Inflammatory macrophage (primary cell): ENCODE measurements around the gene SCN9A.
"Not testable (repeated sequence)": the region's sequence is repeated elsewhere in the genome, so short reads cannot be mapped to it uniquely, and the experiment has no call there.

Source experiments
- DNase-seq, 2 donors: peaks; one replicate each; pipeline ENCODE4 v3.0.0-alpha.2; 2020 to 2022

Gene SCN9A

DNA sequence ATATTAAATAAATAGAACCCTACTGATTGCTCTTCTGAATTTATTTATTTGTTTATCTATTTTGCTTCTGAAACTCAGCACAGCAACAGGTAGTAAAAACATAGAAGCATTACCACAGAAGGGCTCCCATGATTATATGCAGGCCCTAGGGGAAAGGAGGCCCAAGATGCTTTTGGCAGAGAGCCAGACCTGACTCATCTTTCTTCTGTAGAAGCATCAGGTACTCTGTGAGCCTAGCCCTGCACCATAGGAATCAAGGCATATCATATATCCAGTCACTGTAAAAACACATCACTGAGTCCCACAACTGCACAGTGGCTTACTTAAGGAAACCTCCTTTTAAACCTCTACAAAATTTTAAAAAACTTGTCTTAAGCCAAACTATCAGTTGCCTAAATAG, 1.8 kb downstream of the SCN9A start:
- DNase-seq, result no peak

DNA sequence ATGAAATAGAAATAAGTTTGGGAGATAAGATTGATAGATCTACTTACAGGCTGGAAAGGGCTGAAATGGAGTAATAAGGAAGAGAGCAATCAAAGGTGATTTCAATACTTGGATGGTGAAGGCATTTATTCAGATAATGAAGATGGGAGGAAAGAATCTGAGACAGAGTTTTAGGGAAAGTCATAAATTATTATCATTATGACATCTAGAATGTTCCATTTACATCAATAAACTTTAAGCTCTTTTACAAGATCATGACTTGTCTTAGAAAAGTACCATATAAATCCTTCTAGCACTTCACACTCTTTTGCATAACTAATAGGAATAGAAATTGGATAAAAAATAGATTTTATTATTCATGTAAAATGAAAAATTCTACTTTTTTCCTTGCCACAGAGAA, 2.2 kb downstream of the SCN9A start:
- DNase-seq, result no peak

DNA sequence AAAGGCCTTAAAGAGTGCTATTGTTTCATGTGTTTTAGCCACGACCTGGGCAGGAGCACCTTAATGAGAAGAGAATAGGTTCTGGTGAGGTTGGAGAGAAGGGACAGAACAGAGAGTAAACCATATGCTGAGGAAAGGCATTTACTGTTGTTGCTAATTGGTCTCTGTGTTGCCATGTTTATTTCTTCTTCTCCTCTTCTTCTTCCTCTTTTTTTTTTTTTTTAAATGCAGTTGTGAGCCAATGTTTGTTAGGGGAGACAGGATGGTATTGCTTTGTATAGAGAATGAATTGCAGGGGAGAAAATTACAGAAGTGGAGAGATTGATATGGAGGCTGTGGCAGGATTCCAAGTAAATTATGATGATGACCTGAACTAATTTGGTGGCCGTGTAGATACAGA, 2.6 kb downstream of the SCN9A start:
- DNase-seq, result peak in 1 of 2 donors; percentile 24

DNA sequence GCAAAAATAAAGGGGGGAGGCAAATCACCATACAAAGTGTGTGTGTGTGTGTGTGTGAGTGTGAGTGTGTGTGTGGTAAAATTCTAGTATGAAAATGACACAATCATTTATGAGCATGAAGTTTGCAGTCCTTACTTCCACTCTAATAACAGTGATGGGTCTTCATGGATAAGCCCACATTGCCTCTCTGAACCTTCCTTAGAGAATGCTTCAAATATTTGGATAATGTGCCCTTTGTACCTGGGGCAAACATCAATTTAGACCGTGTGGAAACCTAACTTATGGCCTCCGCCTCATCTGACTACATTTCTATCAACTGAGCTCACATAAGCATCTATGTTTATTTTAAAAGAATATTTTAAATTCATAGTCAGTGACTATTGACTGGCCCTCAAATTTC, 3.7 kb downstream of the SCN9A start:
- no peak for DNase-seq

DNA sequence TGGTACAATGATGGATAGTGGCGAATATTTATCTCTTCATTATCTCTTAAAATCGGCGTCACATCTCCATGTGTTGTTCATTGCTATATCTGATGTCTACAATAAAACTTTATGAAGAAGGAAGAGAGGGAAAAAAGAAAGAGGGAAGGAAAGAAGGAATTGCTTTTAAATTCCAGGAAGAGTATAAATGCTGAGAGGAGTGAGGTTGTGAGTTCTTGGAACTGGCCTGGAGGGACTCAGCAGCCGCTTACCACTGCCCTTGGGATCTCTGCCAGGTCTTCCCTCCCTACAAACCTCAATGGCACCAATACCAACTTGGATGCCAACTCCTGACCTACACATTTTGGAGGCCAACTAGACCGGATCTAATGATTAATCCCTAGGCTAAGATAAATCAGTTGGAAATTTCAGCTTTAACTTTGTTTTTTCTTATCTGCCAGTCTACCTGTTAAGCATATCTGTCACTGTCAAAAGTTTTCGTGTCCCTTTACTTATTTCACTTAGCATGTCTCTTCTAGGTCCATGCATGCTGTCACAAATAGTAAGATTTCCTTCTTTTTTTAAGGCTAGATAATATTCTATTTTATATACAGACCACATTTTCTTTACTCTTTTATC, 9.8 kb downstream of the SCN9A start:
- no peak for DNase-seq

DNA sequence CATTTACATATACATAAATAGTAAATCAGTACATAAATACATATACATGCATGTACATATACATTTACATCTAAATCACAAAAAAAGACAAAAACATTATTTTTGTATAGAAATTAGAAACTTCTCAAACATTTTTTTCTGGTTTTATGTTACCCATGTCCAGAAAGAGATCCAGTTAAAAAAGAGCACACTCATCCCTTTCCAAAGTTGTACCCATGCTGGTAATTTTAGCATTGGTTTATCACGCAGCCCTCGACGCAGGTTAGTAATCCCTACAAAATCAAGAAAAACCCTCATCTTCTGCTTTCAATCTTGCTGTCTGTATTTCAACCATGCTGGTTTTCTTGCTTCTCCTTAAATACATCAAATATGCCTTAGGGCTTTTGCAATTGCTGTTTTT, 10.5 kb downstream of the SCN9A start:
- DNase-seq, result no peak

DNA sequence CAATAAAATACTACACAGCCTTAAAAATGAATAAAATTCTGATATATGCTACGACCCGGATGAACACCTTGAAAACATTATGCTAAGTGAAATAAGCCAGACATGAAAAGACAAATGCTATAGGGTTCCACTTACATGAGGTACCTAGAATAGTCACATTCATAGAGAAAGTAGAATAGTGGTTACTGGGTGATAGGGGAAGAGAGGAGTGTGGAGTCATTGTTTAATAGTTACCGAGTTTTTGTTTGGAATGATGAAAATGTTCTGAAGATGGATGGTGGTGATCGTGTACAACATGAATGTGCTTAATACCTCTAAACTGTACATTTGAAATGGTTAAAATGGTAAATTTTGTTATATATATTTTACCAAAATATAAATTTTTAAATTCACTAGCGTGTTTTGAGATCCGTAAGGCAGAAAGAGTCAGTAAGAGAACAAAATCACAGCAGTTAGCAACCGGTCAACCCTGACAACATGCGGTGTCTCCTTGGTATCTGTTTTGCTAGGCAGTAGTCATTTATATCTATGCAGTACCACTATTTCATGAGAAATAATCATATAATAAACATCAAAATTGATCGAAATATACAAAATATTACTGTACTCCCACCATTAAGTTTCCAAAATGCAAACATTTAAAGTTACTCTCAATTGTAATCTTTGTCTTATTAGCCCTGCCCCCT, 11.1 kb downstream of the SCN9A start:
- no peak for DNase-seq

DNA sequence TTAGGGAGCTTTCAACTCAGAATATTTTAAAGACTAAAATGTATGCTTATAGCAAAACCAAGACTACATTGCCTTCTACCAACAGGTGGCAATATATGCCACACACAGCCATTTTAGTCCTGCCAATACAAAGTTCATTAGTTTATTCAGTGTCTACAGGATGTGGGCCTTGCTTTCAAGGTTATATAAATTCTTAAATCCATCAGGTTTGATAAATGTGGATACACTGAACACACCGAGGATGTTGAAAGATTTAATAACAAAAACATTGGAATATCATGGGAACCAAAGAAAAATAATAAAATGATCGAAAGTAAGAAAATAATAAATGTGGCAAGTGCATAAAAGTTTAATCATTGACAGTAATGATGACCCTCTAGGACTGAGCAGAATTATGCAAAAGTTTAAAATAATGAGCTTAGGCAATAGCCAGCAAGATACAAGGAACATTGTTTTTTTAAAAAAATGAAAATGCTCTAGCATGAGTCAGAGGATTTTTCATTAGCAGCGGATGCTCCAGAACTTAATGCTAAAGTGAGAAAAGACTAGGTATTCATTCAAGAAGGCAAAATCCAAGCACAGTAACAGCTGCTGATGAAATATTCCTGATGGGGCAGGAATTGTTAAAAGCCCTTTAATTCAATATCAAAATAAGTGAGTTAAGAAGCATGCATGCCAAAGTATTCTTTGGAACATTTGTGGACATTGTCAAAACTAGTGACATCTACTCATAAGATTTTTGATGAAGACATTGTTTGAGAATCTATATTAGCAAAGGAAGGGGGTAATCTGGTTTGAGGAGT, 14.2 kb downstream of the SCN9A start:
- DNase-seq, result peak; percentile 29 to 54

DNA sequence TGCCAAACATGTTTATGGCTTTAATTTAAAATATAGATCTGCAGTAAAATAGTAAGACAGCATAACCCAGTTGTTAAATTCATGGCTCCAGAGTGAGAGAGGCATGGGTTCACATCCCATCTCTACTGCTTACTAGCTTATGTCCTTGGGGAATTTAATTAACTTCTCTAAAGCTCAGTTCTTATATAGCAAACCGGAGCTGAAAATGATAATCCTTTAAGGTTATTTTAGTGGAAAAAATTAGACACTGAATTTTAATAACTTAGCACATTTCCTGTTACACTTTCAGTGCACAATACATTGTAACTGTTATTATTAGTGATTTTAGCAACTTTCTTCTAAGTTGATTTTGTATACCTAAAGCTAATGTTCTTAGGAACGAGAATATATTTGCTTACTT, 14.8 kb downstream of the SCN9A start:
- no peak for DNase-seq

DNA sequence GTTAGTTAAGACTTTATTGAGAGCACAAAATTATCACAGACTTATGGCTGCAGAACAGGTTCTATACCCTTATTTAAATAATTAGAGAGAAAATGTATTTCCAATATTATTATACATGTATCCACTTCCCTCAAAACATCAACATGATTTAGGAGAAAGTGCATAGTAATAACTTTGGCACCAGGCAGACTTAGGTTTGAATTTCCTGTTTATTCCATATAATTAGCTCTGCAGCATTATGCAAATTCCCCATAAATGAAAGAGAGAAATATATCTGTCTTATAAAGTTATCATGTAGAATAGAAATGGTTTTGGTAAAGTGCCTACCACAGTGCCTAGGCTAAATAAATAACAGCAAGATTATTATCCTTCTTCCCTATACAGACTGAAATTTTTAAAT, 15.3 kb downstream of the SCN9A start:
- no peak for DNase-seq

DNA sequence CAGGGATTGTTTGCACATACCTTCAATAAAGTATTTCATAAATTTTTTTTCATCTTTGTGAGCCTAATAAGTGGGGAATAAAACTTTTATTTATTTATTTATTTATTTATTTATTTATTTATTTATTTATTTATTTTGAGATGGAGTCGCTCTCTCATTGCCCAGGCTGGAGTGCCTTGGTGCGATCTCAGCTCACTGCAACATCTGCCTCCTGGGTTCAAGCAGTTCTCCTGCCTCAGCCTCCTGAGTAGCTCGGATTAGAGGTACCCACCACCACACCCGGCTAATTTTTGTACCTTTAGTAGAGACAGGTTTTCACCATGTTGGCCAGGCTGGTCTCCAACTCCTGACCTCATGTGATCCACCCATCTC, 17.8 kb downstream of the SCN9A start:
- DNase-seq, result not testable (repeated sequence)

DNA sequence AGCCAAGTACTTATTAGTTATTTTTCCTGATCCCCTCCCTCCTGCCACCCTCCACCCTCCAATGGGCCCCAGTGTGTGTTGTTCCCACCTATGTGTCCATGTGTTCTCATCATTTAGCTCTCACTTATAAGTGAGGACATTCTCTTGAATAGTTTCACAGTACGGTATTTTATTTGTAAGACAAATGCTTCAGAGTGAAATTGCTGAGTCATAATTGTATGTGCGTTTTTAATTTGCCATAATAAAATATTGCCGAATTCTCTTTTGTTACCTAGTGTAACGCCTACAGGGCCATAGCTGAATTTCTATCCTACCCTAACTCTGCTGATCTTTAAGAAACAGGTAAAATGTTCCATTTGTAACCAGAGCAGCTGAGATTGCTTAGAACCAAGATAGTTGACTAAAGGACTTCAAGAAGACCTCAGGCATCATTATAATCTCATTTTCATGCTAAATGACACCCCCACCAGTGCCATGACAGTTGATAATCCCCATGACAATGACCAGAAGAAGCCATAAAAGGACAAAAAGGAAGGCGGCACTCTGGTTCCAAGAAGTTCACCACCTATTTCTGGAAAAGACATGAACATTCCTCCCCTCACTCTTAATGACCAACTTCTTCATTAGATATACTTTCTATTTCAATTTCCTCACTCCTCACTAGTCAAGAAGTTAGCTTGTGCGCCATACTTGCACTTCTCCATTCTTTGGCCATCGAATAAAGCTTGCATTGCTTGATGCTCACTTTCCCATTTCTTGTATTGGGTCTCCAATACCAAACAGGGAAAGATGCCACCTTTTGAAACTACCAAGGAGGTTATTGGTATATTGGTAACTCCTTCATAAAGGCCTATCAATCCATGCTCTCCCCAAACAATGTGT, 18.4 kb downstream of the SCN9A start:
- DNase-seq, result no peak

DNA sequence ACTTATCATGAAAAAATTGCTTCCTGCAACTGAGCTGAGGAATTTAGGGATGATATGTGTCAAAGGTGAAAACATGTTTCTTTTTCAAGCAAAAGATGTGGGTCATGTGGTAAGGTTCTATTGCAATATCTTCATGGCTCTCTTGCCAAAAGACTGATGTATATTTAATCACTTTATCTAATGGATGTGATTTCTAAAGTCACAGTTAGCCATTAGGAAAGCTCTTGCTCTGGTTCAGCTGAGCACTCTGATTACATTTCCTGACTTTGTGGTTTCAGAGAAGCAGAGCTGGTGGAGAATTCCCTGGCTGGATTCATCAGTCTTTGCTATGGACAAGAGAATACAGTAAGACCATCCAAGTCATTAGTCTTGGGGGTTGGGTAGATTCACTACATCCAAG, 24.4 kb downstream of the SCN9A start:
- no peak for DNase-seq

DNA sequence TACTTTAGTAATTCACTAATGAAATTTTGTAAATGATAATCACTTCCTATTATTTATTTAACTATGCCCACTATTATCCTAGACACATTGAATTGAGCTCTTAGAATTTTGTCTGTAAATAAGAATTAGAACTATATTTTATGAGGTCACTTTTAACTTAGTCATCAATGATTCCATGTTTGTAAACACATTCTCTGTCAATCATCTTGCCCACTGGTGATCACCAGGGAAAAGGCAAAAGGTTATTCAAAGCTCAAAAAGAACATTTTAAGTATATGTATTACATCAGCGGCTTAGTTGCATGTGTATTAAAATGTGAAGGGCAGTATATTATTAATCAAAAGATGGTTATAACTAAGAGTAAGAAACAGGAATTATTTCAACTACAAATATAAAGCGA, 25.2 kb downstream of the SCN9A start:
- DNase-seq, result no peak

DNA sequence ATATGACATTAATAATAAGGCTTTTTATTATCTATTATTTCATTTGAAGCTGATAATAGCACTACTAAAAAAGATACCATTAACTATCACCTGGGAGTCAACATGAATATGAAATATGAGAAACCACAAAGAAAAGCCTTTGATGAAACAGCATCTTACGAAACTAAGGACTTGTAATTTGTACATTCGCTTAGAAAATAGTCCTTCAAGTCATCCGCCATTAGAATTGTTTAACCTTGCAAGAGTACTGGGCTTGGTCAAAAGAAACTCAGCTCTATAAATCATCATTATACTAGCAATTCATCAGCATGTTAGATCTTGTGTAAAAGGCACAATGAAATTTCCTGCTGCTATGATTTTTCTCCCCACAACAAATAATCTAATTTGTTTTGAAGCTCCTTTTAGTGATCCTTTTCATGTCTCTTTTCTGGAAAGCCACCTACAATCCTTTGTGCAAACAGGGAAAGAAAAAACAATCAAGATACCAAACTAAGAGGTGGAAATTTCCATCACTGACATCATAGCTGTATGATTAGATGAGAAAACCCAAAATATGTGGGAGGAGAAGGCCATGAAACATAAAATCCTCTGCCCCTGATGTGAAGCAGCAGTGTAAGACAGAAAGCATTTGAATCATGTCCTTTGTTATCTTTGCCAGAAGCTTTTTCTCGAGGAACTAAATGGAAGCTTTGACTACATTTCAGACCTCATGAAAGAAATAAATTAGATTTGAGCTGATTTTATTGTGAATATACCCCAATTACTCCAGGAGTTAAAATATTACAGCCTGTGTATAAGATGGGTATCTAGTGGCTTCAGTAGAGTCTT, 31.2 kb downstream of the SCN9A start:
- DNase-seq, result no peak

DNA sequence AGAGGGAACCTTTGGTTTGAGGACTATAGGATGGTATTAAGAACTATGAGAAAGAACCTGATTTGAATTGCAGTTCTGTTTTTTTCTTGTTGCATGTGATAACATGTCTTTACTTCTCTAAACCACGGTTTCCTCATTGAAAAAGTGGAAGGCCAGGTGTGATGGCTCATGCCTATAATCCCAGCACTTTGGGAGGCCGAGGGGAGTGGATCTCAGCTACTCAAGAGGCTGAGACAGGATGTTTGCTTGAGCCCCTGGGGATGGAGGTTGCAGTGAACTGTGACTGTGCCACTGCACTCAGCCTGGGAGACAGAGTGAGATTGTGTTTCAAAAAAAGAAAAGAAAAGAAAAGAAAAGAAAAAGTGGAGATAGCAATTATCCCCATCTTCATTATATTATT, 32.3 kb downstream of the SCN9A start:
- no peak for DNase-seq

DNA sequence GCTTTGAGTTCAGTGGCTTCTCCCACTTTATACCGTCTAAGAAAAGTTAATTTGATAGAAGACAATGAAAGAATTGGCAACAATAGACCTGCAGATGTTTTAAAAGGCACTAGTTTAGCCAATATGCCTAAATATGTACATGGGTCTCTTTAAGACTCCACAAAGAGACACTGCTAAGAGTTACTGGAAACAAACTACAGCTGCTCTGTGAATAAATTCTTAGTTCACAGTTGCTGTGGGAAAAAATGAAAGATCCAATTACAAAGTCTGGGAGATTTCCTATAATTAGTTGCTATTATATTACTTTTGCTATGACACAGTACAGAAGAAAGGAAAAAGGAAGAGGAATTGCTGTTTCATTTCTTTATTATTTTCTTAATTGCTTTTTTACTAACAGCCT, 34.3 kb downstream of the SCN9A start:
- no peak for DNase-seq

DNA sequence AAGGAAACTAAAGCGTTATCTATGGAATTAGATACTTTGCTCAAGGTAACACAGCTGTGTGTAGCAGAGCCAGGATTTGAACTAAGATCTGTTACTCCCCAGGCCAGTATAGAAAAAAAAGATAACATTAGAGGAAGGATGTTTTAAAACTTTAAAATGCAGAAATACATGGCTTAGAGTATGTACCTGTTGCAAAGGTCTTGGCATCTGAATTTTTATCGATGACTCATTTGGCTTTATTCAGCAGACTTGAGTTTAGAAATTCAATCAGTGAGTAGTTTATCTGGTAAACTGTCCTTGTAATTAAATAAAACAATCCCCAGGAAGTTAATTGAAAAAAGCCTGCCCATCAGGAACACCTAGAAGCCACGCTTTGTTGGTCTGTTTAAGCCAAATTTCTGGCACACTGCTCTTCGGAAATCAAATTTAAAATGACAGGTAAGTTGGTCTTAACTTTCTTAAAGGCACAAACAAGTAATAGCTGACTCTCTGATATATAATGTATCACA, 36.9 kb downstream of the SCN9A start:
- DNase-seq, result no peak

DNA sequence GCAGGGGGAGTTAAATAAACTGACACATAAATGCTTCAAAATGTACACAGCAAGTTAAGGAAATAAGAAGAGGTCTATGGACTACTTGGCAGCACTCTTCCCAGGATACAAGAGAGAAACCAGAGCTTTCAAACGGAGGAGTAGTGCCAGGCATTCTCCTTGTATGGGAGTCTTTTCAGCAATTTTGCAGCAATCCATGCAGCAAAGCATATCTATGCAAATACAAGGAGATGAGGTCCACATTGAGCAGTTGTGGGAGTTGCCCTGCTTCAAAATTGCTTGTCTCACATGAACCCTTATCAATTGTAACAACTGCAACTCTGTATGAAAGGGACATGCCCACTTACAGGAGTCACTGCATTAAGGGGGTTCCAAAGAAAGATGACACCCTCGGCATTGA, 37.8 kb downstream of the SCN9A start:
- DNase-seq, result no peak

DNA sequence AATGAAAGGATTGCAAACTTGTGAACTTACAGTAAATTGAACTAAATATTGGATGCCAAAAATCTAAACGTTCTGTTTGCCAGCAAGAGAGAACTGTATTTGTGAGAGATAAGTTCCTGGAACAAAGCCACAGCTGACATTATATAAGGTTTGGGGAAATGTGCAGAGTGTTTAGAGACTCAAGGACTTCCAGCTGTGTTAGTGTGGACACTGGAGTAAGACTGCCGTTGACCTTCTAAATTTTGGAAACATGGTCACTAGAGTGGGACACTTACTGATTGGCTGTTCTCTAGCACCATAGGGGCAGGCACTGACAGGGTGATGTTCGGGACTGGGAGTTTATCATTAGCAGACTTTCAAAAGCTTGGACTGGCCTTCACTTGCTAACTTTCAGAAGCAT, 40.5 kb downstream of the SCN9A start:
- DNase-seq, result no peak

DNA sequence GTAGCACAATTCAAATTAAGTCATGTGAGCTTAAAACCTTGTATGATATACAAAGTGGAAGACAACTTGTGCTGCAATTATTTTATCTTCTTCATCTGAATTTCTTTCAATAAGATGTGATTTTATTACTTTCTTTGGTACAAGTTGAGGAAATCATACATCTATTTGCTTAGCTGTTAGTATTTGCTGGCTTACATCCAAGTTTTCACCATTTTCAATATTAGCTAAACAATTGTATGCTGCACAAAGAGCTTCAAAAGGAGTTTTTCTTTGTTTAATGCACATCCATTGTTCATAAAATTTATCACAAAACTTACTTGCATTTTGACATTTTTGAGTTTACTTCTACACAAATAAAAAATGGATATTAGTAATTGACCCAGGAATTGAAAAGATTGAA, 40.9 kb downstream of the SCN9A start:
- no peak for DNase-seq

DNA sequence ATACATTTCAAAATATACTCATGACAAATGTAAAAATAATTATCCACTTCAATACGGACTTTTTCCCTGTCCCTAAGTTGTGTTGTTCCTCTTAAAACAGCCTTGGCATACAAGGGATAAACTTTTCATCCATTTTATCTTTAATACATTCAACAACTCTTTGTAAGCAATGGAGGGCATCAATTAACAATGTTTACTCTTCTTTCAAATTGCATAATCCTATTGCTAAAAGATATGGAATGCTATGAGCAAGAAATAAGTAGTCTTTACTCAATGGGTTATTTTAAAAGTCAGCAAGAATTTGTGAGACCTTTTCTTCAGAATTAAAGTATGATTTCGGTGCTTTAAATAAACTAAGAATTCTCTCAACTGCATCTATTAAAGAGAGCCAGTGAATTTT, 41.9 kb downstream of the SCN9A start:
- DNase-seq, result no peak
